ENCODE results near the gene PLCB1.
A peak's percentile ranks its signal among the peaks of the same experiment; 100 is the strongest.

PLCB1 gene

DNA sequence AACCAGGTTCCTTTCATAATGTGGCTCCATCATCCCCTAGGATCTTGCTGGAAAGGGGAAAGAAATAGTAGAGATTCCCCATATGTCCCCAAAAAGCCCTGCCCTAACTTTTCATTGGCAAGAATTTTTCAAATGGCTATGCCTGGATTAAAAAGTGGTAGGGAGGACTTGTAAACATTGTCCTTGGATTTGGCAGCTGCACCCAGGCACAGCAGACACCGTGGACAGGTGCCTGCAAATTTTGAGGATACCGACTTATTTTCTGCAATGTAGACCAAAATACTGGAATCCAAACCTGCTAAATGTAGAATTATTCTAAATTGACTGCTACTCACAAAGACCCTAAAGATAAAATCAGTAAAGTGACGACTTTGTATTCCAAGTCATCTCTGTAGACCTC, 733.6 kb downstream of the PLCB1 start:
- H3K36me3 ChIP-seq (ENCODE audit: control insufficient read depth in 1 of 2, insufficient read depth in 2 of 2, low read length in 2 of 2), result no peaks in the 10 kb centered on the region
- H3K4me3 ChIP-seq (ENCODE audit: low read depth in 1 of 2, low read length in 2 of 2), result no peak overlapping the region
- H3K4me1 ChIP-seq (ENCODE audit: control insufficient read depth in 1 of 2, insufficient read depth in 2 of 2, low read length in 2 of 2), result no peaks in the 10 kb centered on the region
- H3K27me3 ChIP-seq (ENCODE audit: low read depth, low read length), result no peaks in the 10 kb centered on the region
- no peaks in the 10 kb centered on the region for H3K9me3 ChIP-seq (ENCODE audit: control insufficient read depth in 1 of 2, low read length in 2 of 2)
- H3K27ac ChIP-seq (ENCODE audit: low read length), result no peak overlapping the region

DNA sequence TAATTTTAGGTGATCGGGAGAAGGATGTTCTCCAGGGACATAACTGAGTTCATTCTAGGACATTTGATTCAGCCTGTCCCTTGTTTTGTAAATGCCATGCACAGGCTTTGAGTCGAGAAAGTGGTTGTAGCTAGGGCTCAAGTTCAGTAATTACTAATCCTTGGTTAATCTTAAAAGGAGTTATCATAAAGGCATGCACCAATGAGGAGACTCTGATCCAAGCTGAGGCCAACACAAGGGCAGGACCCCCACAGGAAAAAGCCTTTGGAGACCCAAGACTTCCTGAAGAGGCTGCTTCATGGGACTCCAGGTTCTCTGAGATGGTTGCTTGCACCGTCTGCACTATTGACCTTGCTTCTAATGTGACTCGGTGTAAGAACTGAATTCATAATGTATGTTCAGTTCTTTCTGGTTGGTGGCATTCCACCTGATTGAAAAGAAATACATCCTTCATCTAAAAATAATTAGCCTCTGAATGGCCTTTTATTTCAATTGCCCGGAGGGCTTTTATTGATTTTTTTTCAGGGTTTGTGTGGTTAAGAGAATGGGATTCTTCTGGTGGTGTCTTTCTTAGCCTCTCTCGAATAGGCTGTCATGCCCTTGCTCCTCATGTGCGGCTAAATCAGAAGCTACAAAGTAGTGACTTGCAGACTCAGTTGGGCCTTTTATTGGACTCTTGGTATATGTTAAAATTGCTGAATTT, 735.1 kb downstream of the PLCB1 start:
- Histone ChIP-seq H3K27me3 (ENCODE audit: low read depth, low read length) (no peaks in the 10 kb centered on the region), H3K36me3 (ENCODE audit: control insufficient read depth in 1 of 2, insufficient read depth in 2 of 2, low read length in 2 of 2) (no peaks in the 10 kb centered on the region), H3K27ac (ENCODE audit: low read length) (no peak overlapping the region), H3K4me3 (ENCODE audit: low read depth in 1 of 2, low read length in 2 of 2) (no peak overlapping the region), H3K9me3 (ENCODE audit: control insufficient read depth in 1 of 2, low read length in 2 of 2) (no peaks in the 10 kb centered on the region), H3K4me1 (ENCODE audit: control insufficient read depth in 1 of 2, insufficient read depth in 2 of 2, low read length in 2 of 2) (no peaks in the 10 kb centered on the region)

DNA sequence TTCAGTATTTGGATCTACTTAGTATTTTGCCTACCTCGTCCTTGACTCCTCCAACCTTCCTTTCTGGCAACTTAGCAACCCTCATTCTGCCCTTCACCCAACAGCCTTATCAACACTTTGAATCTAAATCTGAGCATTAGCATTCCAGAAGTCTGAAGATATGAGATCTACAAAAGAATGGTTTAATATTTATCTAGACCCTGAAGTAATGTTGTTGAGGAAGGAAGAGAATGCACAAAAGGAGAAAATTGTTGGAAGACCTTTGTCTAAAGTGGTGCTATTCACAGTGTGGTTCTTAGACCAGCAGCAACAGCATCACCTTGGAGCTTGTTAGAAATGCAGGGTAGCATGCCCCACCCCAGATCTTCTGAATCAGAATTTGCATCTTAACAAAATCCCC, 738.6 kb downstream of the PLCB1 start:
- Histone ChIP-seq H3K27me3 (ENCODE audit: low read depth, low read length) (no peaks in the 10 kb centered on the region), H3K9me3 (ENCODE audit: control insufficient read depth in 1 of 2, low read length in 2 of 2) (no peaks in the 10 kb centered on the region), H3K27ac (ENCODE audit: low read length) (no peak overlapping the region), H3K4me1 (ENCODE audit: control insufficient read depth in 1 of 2, insufficient read depth in 2 of 2, low read length in 2 of 2) (peaks cover 0 to 2% of the 10 kb centered on the region in 2 donors), H3K36me3 (ENCODE audit: control insufficient read depth in 1 of 2, insufficient read depth in 2 of 2, low read length in 2 of 2) (no peaks in the 10 kb centered on the region), H3K4me3 (ENCODE audit: low read depth in 1 of 2, low read length in 2 of 2) (no peak overlapping the region)

DNA sequence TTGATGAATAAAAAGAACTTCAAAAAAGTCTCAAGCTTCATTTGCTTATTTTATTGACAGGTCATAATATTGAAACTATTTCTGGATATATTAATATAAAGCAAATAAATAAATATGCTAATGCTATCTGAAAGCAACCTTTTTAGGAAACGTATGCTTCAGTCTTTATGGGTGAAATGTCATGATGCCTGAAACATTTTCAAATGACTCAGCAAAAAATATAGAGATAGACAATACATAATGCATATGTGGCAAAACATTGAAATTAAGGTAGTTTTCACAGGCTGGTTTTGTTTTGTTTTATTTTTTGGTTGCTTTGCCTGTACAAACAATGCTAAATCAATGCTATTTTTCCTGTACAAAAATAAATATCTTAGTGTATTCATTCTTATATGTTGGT, 742.4 kb downstream of the PLCB1 start:
- H3K36me3 ChIP-seq (ENCODE audit: control insufficient read depth in 1 of 2, insufficient read depth in 2 of 2, low read length in 2 of 2), result no peaks in the 10 kb centered on the region
- no peaks in the 10 kb centered on the region for H3K27me3 ChIP-seq (ENCODE audit: low read depth, low read length)
- H3K4me3 ChIP-seq (ENCODE audit: low read depth in 1 of 2, low read length in 2 of 2), result no peak overlapping the region
- no peak overlapping the region for H3K27ac ChIP-seq (ENCODE audit: low read length)
- H3K4me1 ChIP-seq (ENCODE audit: control insufficient read depth in 1 of 2, insufficient read depth in 2 of 2, low read length in 2 of 2), result peaks cover 0 to 4% of the 10 kb centered on the region in 2 donors
- H3K9me3 ChIP-seq (ENCODE audit: control insufficient read depth in 1 of 2, low read length in 2 of 2), result no peaks in the 10 kb centered on the region

DNA sequence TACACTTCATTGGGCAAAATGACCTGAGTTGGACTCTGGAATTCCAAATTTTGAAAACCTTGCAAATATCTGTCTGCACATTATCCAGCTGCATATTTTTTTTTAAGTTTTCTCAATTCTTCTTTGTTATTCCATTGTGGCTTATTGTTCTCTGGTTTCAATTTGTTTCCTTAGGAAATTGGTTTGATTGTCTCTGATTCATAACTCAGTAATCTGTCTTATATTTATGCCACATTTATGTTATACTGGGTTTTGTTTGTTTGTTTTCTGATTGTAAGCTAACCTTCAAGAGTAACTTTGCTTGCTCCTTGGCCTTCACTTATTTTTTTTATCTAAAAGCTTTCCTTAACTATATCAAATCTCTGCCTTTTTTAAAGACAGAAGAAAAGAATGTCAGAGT, 743.5 kb downstream of the PLCB1 start:
- no peaks in the 10 kb centered on the region for H3K36me3 ChIP-seq (ENCODE audit: control insufficient read depth in 1 of 2, insufficient read depth in 2 of 2, low read length in 2 of 2)
- no peaks in the 10 kb centered on the region for H3K27me3 ChIP-seq (ENCODE audit: low read depth, low read length)
- no peak overlapping the region for H3K4me3 ChIP-seq (ENCODE audit: low read depth in 1 of 2, low read length in 2 of 2)
- peaks cover 0 to 4% of the 10 kb centered on the region in 2 donors for H3K4me1 ChIP-seq (ENCODE audit: control insufficient read depth in 1 of 2, insufficient read depth in 2 of 2, low read length in 2 of 2)
- H3K27ac ChIP-seq (ENCODE audit: low read length), result no peak overlapping the region
- H3K9me3 ChIP-seq (ENCODE audit: control insufficient read depth in 1 of 2, low read length in 2 of 2), result no peaks in the 10 kb centered on the region

DNA sequence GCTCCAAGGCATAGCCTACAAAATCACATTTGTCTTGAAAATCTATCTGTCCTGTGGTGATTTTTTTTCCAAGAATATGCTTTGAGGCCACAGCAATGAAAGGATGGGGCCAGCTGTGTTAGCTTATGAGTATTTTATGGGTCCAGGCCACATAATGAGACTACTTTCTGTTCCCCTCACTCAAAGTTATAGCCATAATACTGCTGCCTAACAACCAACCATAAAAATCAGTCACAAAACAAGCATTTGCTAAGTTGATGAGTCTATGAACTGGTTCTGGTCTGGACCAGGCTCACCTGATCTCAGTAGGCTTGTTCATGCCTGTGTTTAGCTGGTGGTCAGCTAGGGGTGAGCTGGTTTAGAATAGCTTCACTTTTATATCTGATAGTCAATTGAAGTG, 744.3 kb downstream of the PLCB1 start:
- peaks cover 0 to 4% of the 10 kb centered on the region in 2 donors for H3K4me1 ChIP-seq (ENCODE audit: control insufficient read depth in 1 of 2, insufficient read depth in 2 of 2, low read length in 2 of 2)
- H3K27me3 ChIP-seq (ENCODE audit: low read depth, low read length), result no peaks in the 10 kb centered on the region
- no peak overlapping the region for H3K27ac ChIP-seq (ENCODE audit: low read length)
- no peak overlapping the region for H3K4me3 ChIP-seq (ENCODE audit: low read depth in 1 of 2, low read length in 2 of 2)
- no peaks in the 10 kb centered on the region for H3K9me3 ChIP-seq (ENCODE audit: control insufficient read depth in 1 of 2, low read length in 2 of 2)
- no peaks in the 10 kb centered on the region for H3K36me3 ChIP-seq (ENCODE audit: control insufficient read depth in 1 of 2, insufficient read depth in 2 of 2, low read length in 2 of 2)

DNA sequence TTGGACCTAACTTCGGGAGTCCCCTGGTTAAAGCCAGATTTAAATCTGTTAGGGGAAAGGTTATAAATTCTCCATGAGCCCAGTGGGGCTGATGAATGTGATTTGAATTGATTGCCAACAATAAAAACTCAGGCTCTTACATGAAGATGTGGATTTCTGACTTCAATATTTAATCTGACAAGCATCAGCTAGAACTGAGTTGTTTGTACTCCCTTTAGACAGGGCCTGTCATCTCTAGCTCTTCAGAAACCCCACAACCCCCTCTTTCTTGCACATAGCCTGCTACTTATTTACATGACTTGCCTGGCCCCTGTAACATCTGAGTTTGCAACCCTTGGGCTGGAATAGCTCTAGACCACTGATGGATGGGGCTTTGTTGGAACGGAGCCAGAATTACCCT, 745.2 kb downstream of the PLCB1 start:
- Histone ChIP-seq H3K27me3 (ENCODE audit: low read depth, low read length) (no peaks in the 10 kb centered on the region), H3K4me1 (ENCODE audit: control insufficient read depth in 1 of 2, insufficient read depth in 2 of 2, low read length in 2 of 2) (peaks cover 0 to 4% of the 10 kb centered on the region in 2 donors), H3K4me3 (ENCODE audit: low read depth in 1 of 2, low read length in 2 of 2) (no peak overlapping the region), H3K36me3 (ENCODE audit: control insufficient read depth in 1 of 2, insufficient read depth in 2 of 2, low read length in 2 of 2) (no peaks in the 10 kb centered on the region), H3K9me3 (ENCODE audit: control insufficient read depth in 1 of 2, low read length in 2 of 2) (no peaks in the 10 kb centered on the region), H3K27ac (ENCODE audit: low read length) (no peak overlapping the region)

DNA sequence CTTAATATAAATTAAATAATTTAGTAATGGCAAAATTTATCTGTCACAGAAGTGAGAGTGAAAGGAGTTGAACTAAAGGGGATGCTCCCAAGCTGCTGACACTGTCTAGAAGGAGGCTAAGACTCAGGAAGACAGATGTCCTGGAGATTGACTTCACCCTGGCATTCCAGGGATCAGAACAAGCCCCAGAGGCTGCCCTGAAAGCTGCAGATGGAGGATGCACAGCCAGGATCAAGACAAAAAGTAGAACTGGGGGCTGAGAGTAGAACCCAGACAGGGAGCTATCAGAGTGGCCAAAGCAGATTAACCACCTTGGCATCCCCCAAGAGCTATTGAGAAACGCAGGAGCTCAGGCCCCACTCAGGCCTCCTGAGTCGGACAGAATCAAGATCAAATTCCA, 747.6 kb downstream of the PLCB1 start:
- Histone ChIP-seq H3K27ac (ENCODE audit: low read length) (no peak overlapping the region), H3K4me3 (ENCODE audit: low read depth in 1 of 2, low read length in 2 of 2) (no peak overlapping the region), H3K4me1 (ENCODE audit: control insufficient read depth in 1 of 2, insufficient read depth in 2 of 2, low read length in 2 of 2) (peaks cover 0 to 4% of the 10 kb centered on the region in 2 donors), H3K9me3 (ENCODE audit: control insufficient read depth in 1 of 2, low read length in 2 of 2) (no peaks in the 10 kb centered on the region), H3K27me3 (ENCODE audit: low read depth, low read length) (no peaks in the 10 kb centered on the region), H3K36me3 (ENCODE audit: control insufficient read depth in 1 of 2, insufficient read depth in 2 of 2, low read length in 2 of 2) (no peaks in the 10 kb centered on the region)

DNA sequence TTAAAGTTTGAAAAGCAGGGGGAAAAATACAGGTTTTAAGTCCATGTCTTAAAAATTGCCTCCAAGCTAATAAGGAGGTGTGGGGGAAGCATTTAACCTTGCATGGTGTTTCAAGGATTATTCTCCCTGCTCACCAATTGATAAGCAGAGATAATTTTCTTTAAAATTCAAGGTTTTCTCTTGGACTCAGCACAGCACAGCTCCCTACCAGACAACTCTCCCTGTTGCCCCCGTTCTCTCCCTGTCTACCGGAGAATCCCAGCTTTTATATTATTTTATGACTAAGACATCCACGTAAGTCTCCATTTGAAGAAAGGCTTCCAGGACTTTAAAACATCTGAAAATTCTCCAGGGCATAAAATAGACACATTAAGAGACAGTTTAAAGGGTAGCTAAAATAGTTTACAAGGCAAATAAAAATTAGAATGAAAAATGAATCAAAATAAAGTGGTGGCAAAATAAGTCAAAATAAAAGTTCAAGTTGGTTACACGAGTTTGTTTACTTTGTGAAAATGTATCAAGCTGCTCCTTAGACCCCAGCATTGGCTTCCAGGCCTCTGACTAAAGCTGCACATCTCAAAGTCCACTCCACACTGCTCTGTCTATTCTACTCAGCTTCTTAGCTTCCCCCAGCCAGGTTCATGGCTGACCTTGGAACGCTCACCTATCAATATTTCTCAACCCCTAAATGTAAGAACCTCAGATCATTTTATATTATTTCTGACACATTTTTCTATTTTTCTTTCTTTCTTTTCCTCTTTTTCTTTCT, 748.2 kb downstream of the PLCB1 start:
- Histone ChIP-seq H3K4me1 (ENCODE audit: control insufficient read depth in 1 of 2, insufficient read depth in 2 of 2, low read length in 2 of 2) (peaks cover 0 to 4% of the 10 kb centered on the region in 2 donors), H3K27ac (ENCODE audit: low read length) (no peak overlapping the region), H3K27me3 (ENCODE audit: low read depth, low read length) (no peaks in the 10 kb centered on the region), H3K36me3 (ENCODE audit: control insufficient read depth in 1 of 2, insufficient read depth in 2 of 2, low read length in 2 of 2) (no peaks in the 10 kb centered on the region), H3K9me3 (ENCODE audit: control insufficient read depth in 1 of 2, low read length in 2 of 2) (no peaks in the 10 kb centered on the region), H3K4me3 (ENCODE audit: low read depth in 1 of 2, low read length in 2 of 2) (no peak overlapping the region)

DNA sequence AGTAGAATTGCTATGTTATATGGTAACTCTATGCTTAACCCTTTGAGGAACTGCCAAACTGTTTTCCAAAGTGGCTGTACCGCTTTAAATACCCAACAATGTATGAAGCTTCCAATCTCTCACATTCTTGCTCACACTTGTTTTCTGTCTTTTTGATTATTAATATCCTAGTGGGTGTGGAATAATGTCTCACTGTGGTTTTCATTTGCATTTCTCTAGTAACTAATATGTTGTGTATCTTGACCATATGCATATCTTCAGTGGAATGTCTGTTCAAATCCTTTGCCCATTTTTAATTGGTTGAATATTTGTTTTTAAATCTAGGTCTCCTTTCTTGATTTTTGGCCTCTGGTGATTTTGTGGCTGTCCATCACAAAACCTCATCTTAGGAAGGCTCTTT, 759.0 kb downstream of the PLCB1 start:
- Histone ChIP-seq H3K27me3 (ENCODE audit: low read depth, low read length) (no peaks in the 10 kb centered on the region), H3K4me1 (ENCODE audit: control insufficient read depth in 1 of 2, insufficient read depth in 2 of 2, low read length in 2 of 2) (no peaks in the 10 kb centered on the region), H3K4me3 (ENCODE audit: low read depth in 1 of 2, low read length in 2 of 2) (no peak overlapping the region), H3K9me3 (ENCODE audit: control insufficient read depth in 1 of 2, low read length in 2 of 2) (peaks cover 14 to 22% of the 10 kb centered on the region in 2 donors), H3K36me3 (ENCODE audit: control insufficient read depth in 1 of 2, insufficient read depth in 2 of 2, low read length in 2 of 2) (no peaks in the 10 kb centered on the region), H3K27ac (ENCODE audit: low read length) (no peak overlapping the region)

DNA sequence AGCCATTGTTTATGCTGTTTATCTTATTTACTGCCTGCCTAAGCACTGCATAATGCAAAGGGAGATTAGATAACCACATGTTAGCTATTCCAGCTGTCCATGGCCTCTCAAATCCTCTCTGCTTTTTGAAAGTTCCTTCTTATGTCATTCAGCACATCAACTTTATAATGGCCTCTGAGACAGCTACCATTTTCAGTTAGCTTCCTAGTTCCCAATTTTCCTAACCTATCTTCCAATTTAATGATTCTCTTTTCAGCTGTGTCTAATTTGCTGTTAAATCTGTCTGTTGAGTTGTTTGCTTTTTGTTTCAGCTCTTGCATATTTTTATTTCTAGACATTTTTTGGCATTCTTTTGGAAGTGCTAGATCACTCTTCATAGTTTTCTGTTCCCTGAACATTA, 763.4 kb downstream of the PLCB1 start:
- H3K27me3 ChIP-seq (ENCODE audit: low read depth, low read length), result no peaks in the 10 kb centered on the region
- H3K9me3 ChIP-seq (ENCODE audit: control insufficient read depth in 1 of 2, low read length in 2 of 2), result peaks cover 14 to 23% of the 10 kb centered on the region in 2 donors

More for the DNA sequence above, 763.4 kb downstream of the PLCB1 start:
- no peak overlapping the region for H3K27ac ChIP-seq (ENCODE audit: low read length)
- peak overlapping the region in 1 of 2 donors; percentile 15 for H3K4me3 ChIP-seq (ENCODE audit: low read depth in 1 of 2, low read length in 2 of 2)
- H3K36me3 ChIP-seq (ENCODE audit: control insufficient read depth in 1 of 2, insufficient read depth in 2 of 2, low read length in 2 of 2), result no peaks in the 10 kb centered on the region
- no peaks in the 10 kb centered on the region for H3K4me1 ChIP-seq (ENCODE audit: control insufficient read depth in 1 of 2, insufficient read depth in 2 of 2, low read length in 2 of 2)
